Right cardiac atrium (tissue), 5 donors: Measurements from ENCODE around the gene MMEL1. TPM values are rescaled to one million over a fixed set of nuclear protein-coding genes. Genes with fewer than 3 reads are reported as not detected.
"Not testable (repeated sequence)": the region's sequence is repeated elsewhere in the genome, so short reads cannot be mapped to it uniquely, and the experiment has no call there.

Source experiments
- ATAC-seq, 2 donors: fragments of 200-7000 bp; cut with Tn5 transposase; one replicate each; pipeline versions ENCODE4 v1.8.0 to v1.9.1; 2020; ENCODE audit warnings: moderate library complexity in 2 of 2, mild to moderate bottlenecking in 1 of 2
- DNase-seq, 3 donors: peaks; one replicate each; pipeline ENCODE4 v3.0.0-alpha.2; 2020
- H3K27ac ChIP-seq: one replicate; pipeline ENCODE4 v1.5.1; 2013; ENCODE audit warnings: mild to moderate bottlenecking, low read length, control low read depth, moderate library complexity
- H3K27me3 ChIP-seq: one replicate; pipeline ENCODE4 v1.6.1; 2013; ENCODE audit not compliant: control insufficient read depth, insufficient read depth
- H3K4me1 ChIP-seq: one replicate; pipeline ENCODE4 v1.6.1; 2013; ENCODE audit warnings: low read length; ENCODE audit not compliant: control insufficient read depth, insufficient read depth
- H3K4me3 ChIP-seq: one replicate; pipeline ENCODE4 v1.5.1; 2013; ENCODE audit warnings: low read length, control low read depth
- H3K9me3 ChIP-seq: one replicate; pipeline ENCODE4 v1.6.1; 2013; ENCODE audit warnings: low read length; ENCODE audit not compliant: control insufficient read depth
- WGBS: extraction: QIAGEN DNeasy Blood & Tissue Kit; methylation state at CpG from one replicate; pipeline ENCODE4 v1.1.7; 2013; 5-methylcytosine and 5-hydroxymethylcytosine counted together
- intact Hi-C, 4 donors: fragments of 100-400 bp; cut with DNase I; formaldehyde crosslinking; loops; one replicate each; pipeline versions ENCODE4 v1.11.0 to v1.14.0; 2022 to 2023
- long read RNA-seq, 4 donors: library from polyadenylated mRNA; unstranded; transcript quantifications; one replicate each; pipeline ENCODE4 v2.0.0, GENCODE V29; 2020 to 2021
- polyA plus RNA-seq: library from polyadenylated mRNA; stranded (reverse); fragments of 200-250 nt; gene quantifications from one replicate; pipeline ENCODE4 v1.2.3, GENCODE V29; 2013
- total RNA-seq, 4 donors: library from RNA; stranded (reverse); fragmentation: NEBNext Ultra II Directional; extraction: Animal tissue kit (Norgen Biotek cat#: 25700); gene quantifications; one replicate each; pipeline ENCODE4 v1.2.1, GENCODE V29; 2021
- donor health status: healthy with polysubstance abuse.
- donor health status: DM: no; HTN: yes; CAD: no.
- donor health status: DM: no; HTN: no; CAD: no.
- donor health status: DM: no; HTN: yes; CAD: no; lungs with severe emphysema.
- donor health status: DM: yes; HTN: yes; CAD: no.

MMEL1 gene
- total RNA-seq (1 to 10 TPM in 1 of 4 donors, under 1 TPM in 3; 0.32 to 1.5 (median 0.83) TPM), polyA plus RNA-seq (1.7 TPM)
- long read RNA-seq, donor 1, partial matches to known transcripts, result 0 of 1 reads
- long read RNA-seq, donor 1, other reads (novel, unspliced or antisense), result 1 of 1 reads
- long read RNA-seq, donor 2, result 0 reads
- long read RNA-seq, donor 3, result 0 reads
- long read RNA-seq, donor 4, result 0 reads

- intact Hi-C loops, result no loop called here
- DNase-seq, result peak in 2 of 3 donors; percentile 40 to 54
- H3K27ac ChIP-seq, result no peak within 1 kb of the TSS
- H3K4me1 ChIP-seq, result no peaks in the 10 kb centered on the region
- no peaks in the 10 kb centered on the region for H3K27me3 ChIP-seq
- H3K4me3 ChIP-seq, result no peak within 1 kb of the TSS
- 71% methylated on average over 16 of the region's 16 CpGs for WGBS
- ATAC-seq, result no peak
- H3K9me3 ChIP-seq, result no peaks in the 10 kb centered on the region
These were observed at the start of gene MMEL1 for GRCh38 chr1:2632561-2633361. MMEL1 (minus strand) TSS chr1:2633016; CDS start chr1:2629484, 3,532 bp downstream.

GRCh38 chr1:2676726-2677125 lies 43.9 kb upstream of the MMEL1 start:
- H3K27me3 ChIP-seq, ATAC-seq, H3K4me1 ChIP-seq, H3K9me3 ChIP-seq, H3K27ac ChIP-seq, intact Hi-C loops, H3K4me3 ChIP-seq: not testable (repeated sequence)
- peak in 1 of 3 donors; percentile 5 for DNase-seq
- no CpG with 5 or more reads among the region's 10 CpGs for WGBS

- DNase-seq, H3K9me3 ChIP-seq, H3K4me1 ChIP-seq, ATAC-seq, intact Hi-C loops, H3K4me3 ChIP-seq, H3K27me3 ChIP-seq, H3K27ac ChIP-seq: not testable (repeated sequence)
- WGBS, result 60% methylated on average over 7 of the region's 11 CpGs
These were observed 38.8 kb upstream of the MMEL1 start for GRCh38 chr1:2671656-2672055.

GRCh38 chr1:2659806-2660205 lies 27.0 kb upstream of the MMEL1 start:
- peak in 1 of 3 donors; percentile 54 for DNase-seq
- H3K27ac ChIP-seq, ATAC-seq, H3K27me3 ChIP-seq, H3K4me3 ChIP-seq, intact Hi-C loops, H3K9me3 ChIP-seq, H3K4me1 ChIP-seq: not testable (repeated sequence)
- WGBS, result 54% methylated on average over 5 of the region's 8 CpGs

GRCh38 chr1:2657909-2658308 lies 25.1 kb upstream of the MMEL1 start:
- H3K4me1 ChIP-seq, H3K27me3 ChIP-seq, ATAC-seq, intact Hi-C loops, H3K4me3 ChIP-seq, H3K9me3 ChIP-seq, H3K27ac ChIP-seq: not testable (repeated sequence)
- 85% methylated on average over 6 of the region's 10 CpGs for WGBS
- DNase-seq, result peak in 2 of 3 donors; percentile 18 to 50

GRCh38 chr1:2657124-2657523 lies 24.3 kb upstream of the MMEL1 start:
- peak in 2 of 3 donors; percentile 33 to 78 for DNase-seq
- WGBS, result 47% methylated on average over 3 of the region's 12 CpGs
- H3K9me3 ChIP-seq, H3K27me3 ChIP-seq, H3K4me3 ChIP-seq, ATAC-seq, intact Hi-C loops, H3K4me1 ChIP-seq, H3K27ac ChIP-seq: not testable (repeated sequence)

- intact Hi-C loops, H3K4me1 ChIP-seq, H3K9me3 ChIP-seq, H3K27ac ChIP-seq, H3K27me3 ChIP-seq, ATAC-seq, H3K4me3 ChIP-seq: not testable (repeated sequence)
- 42% methylated on average over 16 of the region's 16 CpGs for WGBS
- peak; percentile 41 to 74 (median 69) for DNase-seq
These were observed 23.0 kb upstream of the MMEL1 start for GRCh38 chr1:2655598-2656434.

- 45% methylated on average over 14 of the region's 14 CpGs for WGBS
- peak in 1 of 2 donors; percentile 44 for ATAC-seq
- H3K27ac ChIP-seq, intact Hi-C loops, H3K27me3 ChIP-seq, H3K4me1 ChIP-seq, H3K9me3 ChIP-seq, H3K4me3 ChIP-seq: not testable (repeated sequence)
- DNase-seq, result peak; percentile 23 to 65 (median 62)
These were observed 21.7 kb upstream of the MMEL1 start for GRCh38 chr1:2654443-2654948.

GRCh38 chr1:2653741-2654442 lies 21.1 kb upstream of the MMEL1 start:
- ATAC-seq, H3K27me3 ChIP-seq, H3K4me1 ChIP-seq, H3K27ac ChIP-seq, H3K4me3 ChIP-seq, intact Hi-C loops, H3K9me3 ChIP-seq: not testable (repeated sequence)
- DNase-seq, result peak; percentile 62 to 85 (median 81)
- 42% methylated on average over 14 of the region's 14 CpGs for WGBS

- WGBS, result 32% methylated on average over 12 of the region's 12 CpGs
- ATAC-seq, H3K9me3 ChIP-seq, H3K4me3 ChIP-seq, H3K27ac ChIP-seq, intact Hi-C loops, H3K4me1 ChIP-seq, H3K27me3 ChIP-seq: not testable (repeated sequence)
- DNase-seq, result peak; percentile 19 to 73 (median 65)
These were observed 20.2 kb upstream of the MMEL1 start for GRCh38 chr1:2652926-2653571.
